ENCODE results near the gene PARVB. TPM values are rescaled to one million over a fixed set of nuclear protein-coding genes. Genes with fewer than 3 reads are reported as not detected.

Gene PARVB
- total and polyA plus RNA-seq, 2 donors (not counting 3 experiments of a cell fraction or from before 2014, with no cell fraction given), result 155 to 162 TPM

DNA sequence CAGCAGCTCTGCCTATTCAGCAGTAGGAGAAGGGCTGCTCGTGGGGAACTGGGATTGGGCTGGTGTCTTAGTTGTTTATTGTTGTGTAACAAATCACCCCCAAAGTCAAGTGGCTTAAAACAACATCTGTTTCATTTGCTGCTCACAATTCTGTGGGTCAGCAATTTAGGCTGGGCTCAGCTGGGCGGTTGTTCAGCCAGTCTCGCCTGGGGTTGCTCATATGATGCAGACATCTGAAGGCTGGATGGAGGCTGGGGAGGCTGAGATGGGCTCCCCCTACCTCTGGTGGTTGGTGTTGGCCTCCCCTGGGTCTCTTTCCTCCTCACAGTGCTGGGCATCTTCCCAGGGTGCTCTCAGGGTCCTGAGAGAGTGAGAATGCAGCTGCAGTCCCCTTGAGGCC lies 113.3 kb downstream of the PARVB start:
- no peak overlapping the region for H3K4me3 ChIP-seq (replicated peaks in 1 of 3; ENCODE audit: insufficient read depth in 1 of 3, low read depth in 1 of 3, low read length in 3 of 3)
- CTCF ChIA-PET, result interaction anchor here (0.9 kb wide), 1 partner anchor 10 kb away, joined by 4 read pairs; no protein-coding TSS in a partner anchor
- H3K27ac ChIP-seq (ENCODE audit: insufficient read depth, low read depth, low read length), result no peak overlapping the region
- H3K27me3 ChIP-seq (ENCODE audit: control insufficient read depth in 2 of 2, insufficient read depth in 2 of 2, low read length in 2 of 2), result no peaks in the 10 kb centered on the region
- H3K9me3 ChIP-seq (replicated peaks; ENCODE audit: control insufficient read depth, insufficient read depth, low read length), result peaks cover 3% of the 10 kb centered on the region
- H2AFZ ChIP-seq (ENCODE audit: low read depth, low read length), result no peak overlapping the region
- peaks cover 10 to 28% of the 10 kb centered on the region in 2 experiments for H3K36me3 ChIP-seq (ENCODE audit: control insufficient read depth in 2 of 2, extremely low read depth in 1 of 2, insufficient read depth in 2 of 2, low read length in 2 of 2)
- no peaks in the 10 kb centered on the region for H4K20me1 ChIP-seq (replicated peaks; ENCODE audit: control insufficient read depth, extremely low read depth, insufficient read depth, low read length)
- no peak for DNase-seq (ENCODE audit: low read depth, low spot score)
- no TSS peak for BruUV-seq (replicated peaks)
- dilution Hi-C loops (cut with MboI; ENCODE audit: extremely low pct_ligation_motif_present, low sequenced_read_pairs) (no loop called here), intact Hi-C loops (cut with micrococcal nuclease) (no loop called here)
- H3K4me2 ChIP-seq (ENCODE audit: insufficient read depth, low read length), result no peak overlapping the region
- no peak overlapping the region for H3K9ac ChIP-seq (replicated peaks; ENCODE audit: extremely low read depth, insufficient read depth, low read length)
- H3K9me1 ChIP-seq (replicated peaks; ENCODE audit: control insufficient read depth, extremely low read depth, insufficient read depth, low read length), result no peaks in the 10 kb centered on the region
- H3K79me2 ChIP-seq (ENCODE audit: control insufficient read depth, insufficient read depth, low read length), result no peaks in the 10 kb centered on the region
- peaks cover 23% of the 10 kb centered on the region for H3K4me1 ChIP-seq (ENCODE audit: control insufficient read depth, extremely low read depth, insufficient read depth, low read length)
- no peak for FAIRE-seq
- POLR2A ChIA-PET, result no interaction called here
- TF ChIP-seq FOS (IDR thresholded peaks at IDR 0.05; ENCODE audit: borderline replicate concordance, insufficient read depth, low read length), result no peak
- TF ChIP-seq, protein P1, sequence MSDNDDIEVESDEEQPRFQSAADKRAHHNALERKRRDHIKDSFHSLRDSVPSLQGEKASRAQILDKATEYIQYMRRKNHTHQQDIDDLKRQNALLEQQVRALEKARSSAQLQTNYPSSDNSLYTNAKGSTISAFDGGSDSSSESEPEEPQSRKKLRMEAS (IDR thresholded peaks at IDR 0.05; ENCODE audit: insufficient read depth, insufficient read length), result no peak
- TF ChIP-seq GATA2 (IDR thresholded peaks at IDR 0.05; ENCODE audit: insufficient read depth, insufficient read length, low read depth, low read length), result no peak
- TF ChIP-seq, protein P2, sequence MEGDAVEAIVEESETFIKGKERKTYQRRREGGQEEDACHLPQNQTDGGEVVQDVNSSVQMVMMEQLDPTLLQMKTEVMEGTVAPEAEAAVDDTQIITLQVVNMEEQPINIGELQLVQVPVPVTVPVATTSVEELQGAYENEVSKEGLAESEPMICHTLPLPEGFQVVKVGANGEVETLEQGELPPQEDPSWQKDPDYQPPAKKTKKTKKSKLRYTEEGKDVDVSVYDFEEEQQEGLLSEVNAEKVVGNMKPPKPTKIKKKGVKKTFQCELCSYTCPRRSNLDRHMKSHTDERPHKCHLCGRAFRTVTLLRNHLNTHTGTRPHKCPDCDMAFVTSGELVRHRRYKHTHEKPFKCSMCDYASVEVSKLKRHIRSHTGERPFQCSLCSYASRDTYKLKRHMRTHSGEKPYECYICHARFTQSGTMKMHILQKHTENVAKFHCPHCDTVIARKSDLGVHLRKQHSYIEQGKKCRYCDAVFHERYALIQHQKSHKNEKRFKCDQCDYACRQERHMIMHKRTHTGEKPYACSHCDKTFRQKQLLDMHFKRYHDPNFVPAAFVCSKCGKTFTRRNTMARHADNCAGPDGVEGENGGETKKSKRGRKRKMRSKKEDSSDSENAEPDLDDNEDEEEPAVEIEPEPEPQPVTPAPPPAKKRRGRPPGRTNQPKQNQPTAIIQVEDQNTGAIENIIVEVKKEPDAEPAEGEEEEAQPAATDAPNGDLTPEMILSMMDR (IDR thresholded peaks at IDR 0.05; ENCODE audit: extremely low read depth in 1 of 2, insufficient read depth in 1 of 2, low read depth in 1 of 2, low read length in 2 of 2), result no peak
- no peak for TF ChIP-seq MYC (IDR thresholded peaks at IDR 0.05; ENCODE audit: low read depth, low read length)
- no peak for TF ChIP-seq POLR2AphosphoS5 (IDR thresholded peaks at IDR 0.05; ENCODE audit: insufficient read depth, low read depth, low read length)
- TF ChIP-seq JUN (IDR thresholded peaks at IDR 0.05; ENCODE audit: borderline replicate concordance, insufficient read depth, insufficient read length, low read depth), result no peak
- TF ChIP-seq POLR2A (IDR thresholded peaks at IDR 0.05; ENCODE audit: low read depth, low read length), result no peak
- TF ChIP-seq EZH2 (IDR thresholded peaks at IDR 0.05; ENCODE audit: borderline replicate concordance, low read depth, low read length, severe bottlenecking), result no peak

Data from endothelial cell of umbilical vein (primary cell).